ENCODE measurements around the gene SLC39A6. TPM values are rescaled to one million over a fixed set of nuclear protein-coding genes. Genes with fewer than 3 reads are reported as not detected.
"Not testable (repeated sequence)": the region's sequence is repeated elsewhere in the genome, so short reads cannot be mapped to it uniquely, and the experiment has no call there.

SLC39A6 gene
- total RNA-seq, 1 donor from 2014 or later, result 75.8 TPM

DNA sequence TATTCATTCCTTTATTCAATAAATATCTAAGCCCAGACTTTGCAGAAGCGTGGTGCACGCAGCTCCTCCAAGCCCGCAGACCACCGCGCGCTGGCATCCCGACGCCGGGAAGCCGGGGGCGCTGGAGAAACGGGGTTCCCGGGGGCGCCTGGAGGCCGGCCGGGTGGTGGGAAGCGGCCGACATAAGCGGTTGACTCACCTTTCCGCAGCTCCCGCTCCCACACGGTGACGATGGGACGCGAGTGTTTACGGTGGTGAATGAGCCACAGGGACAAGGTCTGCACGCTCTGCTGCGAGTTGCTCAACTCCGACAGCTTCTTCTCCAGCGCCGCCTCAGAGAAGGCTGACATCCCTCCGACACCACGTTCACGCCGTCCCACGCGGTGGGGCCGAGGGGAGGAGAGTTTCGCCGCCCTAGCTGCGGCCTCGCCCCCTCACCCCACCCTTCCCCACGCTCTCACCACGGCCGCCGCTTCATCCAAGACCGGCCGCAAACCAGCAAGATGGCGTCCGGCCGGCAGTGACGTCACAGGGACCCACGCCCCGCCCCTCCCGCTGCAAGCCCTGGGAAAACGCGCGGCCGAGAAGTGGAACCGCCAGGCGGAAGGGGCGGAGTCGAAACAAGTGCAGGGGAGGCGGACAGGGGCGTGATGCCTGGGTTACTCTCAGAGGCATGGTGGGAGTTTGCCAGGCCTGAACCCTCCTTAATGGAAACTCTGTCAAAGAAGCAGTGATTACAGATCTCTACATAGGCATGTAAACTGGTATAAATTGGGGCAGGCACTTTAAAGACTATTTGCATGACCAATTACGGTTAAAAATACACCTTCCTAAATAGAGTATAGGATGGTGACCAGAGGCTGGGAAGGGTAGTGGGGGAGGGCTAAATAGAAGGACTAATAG lies 61.8 kb downstream of the SLC39A6 start, which contains the start of gene RPRD1A:
Gene RPRD1A, minus strand, starts transcription at position 505 of the 903 bp plus-strand sequence. Its CDS starts 155 bp downstream, at position 350.
- peaks cover 4% of the 10 kb centered on the region for H3K36me3 Mint-ChIP-seq (ENCODE audit: unreplicated experiment)
- peaks cover 8% of the 10 kb centered on the region for H3K27me3 Mint-ChIP-seq (ENCODE audit: unreplicated experiment)
- peak within 1 kb of the TSS; percentile 88 for H3K27ac Mint-ChIP-seq (ENCODE audit: unreplicated experiment)
- peaks cover 4% of the 10 kb centered on the region for H3K9me3 Mint-ChIP-seq (ENCODE audit: unreplicated experiment)
- H3K4me3 Mint-ChIP-seq (ENCODE audit: unreplicated experiment), result peak within 1 kb of the TSS; percentile 86
- DNase-seq (ENCODE audit: extremely low spot score, unreplicated experiment), result peak; percentile 98
- TF ChIP-seq, protein P1, sequence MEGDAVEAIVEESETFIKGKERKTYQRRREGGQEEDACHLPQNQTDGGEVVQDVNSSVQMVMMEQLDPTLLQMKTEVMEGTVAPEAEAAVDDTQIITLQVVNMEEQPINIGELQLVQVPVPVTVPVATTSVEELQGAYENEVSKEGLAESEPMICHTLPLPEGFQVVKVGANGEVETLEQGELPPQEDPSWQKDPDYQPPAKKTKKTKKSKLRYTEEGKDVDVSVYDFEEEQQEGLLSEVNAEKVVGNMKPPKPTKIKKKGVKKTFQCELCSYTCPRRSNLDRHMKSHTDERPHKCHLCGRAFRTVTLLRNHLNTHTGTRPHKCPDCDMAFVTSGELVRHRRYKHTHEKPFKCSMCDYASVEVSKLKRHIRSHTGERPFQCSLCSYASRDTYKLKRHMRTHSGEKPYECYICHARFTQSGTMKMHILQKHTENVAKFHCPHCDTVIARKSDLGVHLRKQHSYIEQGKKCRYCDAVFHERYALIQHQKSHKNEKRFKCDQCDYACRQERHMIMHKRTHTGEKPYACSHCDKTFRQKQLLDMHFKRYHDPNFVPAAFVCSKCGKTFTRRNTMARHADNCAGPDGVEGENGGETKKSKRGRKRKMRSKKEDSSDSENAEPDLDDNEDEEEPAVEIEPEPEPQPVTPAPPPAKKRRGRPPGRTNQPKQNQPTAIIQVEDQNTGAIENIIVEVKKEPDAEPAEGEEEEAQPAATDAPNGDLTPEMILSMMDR (IDR thresholded peaks at IDR 0.05), result no peak
- H3K4me1 Mint-ChIP-seq (ENCODE audit: unreplicated experiment), result peaks cover 27% of the 10 kb centered on the region

DNA sequence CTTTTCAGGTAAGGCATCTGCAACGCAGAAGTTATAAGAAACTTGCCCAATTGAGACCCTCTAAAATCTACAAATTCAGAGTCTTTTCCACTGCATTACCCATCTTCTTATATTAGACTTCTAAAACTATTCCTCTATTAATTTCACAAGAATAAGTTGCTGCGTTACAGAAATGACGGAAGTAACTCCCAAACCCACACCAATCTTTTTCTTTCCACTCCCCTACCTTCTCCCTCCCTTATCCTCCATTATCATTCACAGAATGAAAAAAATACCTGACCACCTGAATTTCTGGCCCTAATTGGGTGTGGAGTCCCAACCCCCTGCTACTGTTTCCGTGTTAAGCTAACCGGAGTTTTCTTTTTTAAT lies 62.5 kb downstream of the SLC39A6 start:
- Mint-ChIP-seq H3K27ac (ENCODE audit: unreplicated experiment) (peak overlapping the region; percentile 88), H3K9me3 (ENCODE audit: unreplicated experiment) (peaks cover 4% of the 10 kb centered on the region), H3K4me1 (ENCODE audit: unreplicated experiment) (peaks cover 27% of the 10 kb centered on the region), H3K27me3 (ENCODE audit: unreplicated experiment) (peaks cover 8% of the 10 kb centered on the region), H3K36me3 (ENCODE audit: unreplicated experiment) (peaks cover 4% of the 10 kb centered on the region), H3K4me3 (ENCODE audit: unreplicated experiment) (peak overlapping the region; percentile 86)
- DNase-seq (ENCODE audit: extremely low spot score, unreplicated experiment), result no peak
- TF ChIP-seq, protein P1 (IDR thresholded peaks at IDR 0.05), result no peak

DNA sequence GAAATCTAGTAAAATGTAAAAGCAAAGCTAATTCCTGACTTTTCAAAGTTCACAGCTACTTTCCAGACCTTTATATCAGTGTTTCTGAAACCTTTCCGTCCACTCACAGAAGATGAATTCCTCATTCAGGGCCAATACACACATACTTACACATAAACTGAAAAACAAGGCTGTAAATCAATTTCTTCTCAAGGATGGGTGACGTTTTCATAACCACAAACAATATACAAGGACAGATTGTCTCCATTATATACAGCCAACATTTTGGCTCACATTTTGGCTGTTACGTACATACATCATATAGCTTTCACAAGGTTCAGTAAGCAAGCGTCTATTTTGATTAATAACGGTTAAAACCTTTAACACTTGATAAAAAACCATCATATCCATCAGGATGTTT lies 63.1 kb downstream of the SLC39A6 start:
- peaks cover 27% of the 10 kb centered on the region for H3K4me1 Mint-ChIP-seq (ENCODE audit: unreplicated experiment)
- H3K4me3 Mint-ChIP-seq (ENCODE audit: unreplicated experiment), result peak overlapping the region; percentile 86
- TF ChIP-seq, protein P1 (IDR thresholded peaks at IDR 0.05), result no peak
- peaks cover 8% of the 10 kb centered on the region for H3K27me3 Mint-ChIP-seq (ENCODE audit: unreplicated experiment)
- H3K36me3 Mint-ChIP-seq (ENCODE audit: unreplicated experiment), result peaks cover 4% of the 10 kb centered on the region
- peaks cover 4% of the 10 kb centered on the region for H3K9me3 Mint-ChIP-seq (ENCODE audit: unreplicated experiment)
- H3K27ac Mint-ChIP-seq (ENCODE audit: unreplicated experiment), result no peak overlapping the region
- DNase-seq (ENCODE audit: extremely low spot score, unreplicated experiment), result no peak

DNA sequence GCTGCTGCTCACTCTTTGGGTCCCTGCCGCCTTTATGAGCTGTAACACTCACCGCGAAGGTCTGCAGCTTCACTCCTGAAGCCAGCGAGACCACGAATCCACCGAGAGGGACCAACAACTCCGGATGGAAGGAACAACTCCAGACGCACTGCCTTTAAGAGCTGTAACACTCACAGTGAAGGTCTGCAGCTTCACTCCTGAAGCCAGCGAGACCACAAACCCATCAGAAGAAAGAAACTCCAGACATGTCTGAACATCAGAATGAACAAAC lies 64.4 kb downstream of the SLC39A6 start:
- not testable (repeated sequence) for H3K4me3 Mint-ChIP-seq (ENCODE audit: unreplicated experiment); H3K27ac Mint-ChIP-seq (ENCODE audit: unreplicated experiment); H3K36me3 Mint-ChIP-seq (ENCODE audit: unreplicated experiment); DNase-seq (ENCODE audit: extremely low spot score, unreplicated experiment); H3K9me3 Mint-ChIP-seq (ENCODE audit: unreplicated experiment); H3K27me3 Mint-ChIP-seq (ENCODE audit: unreplicated experiment)
- H3K4me1 Mint-ChIP-seq (ENCODE audit: unreplicated experiment), result peaks cover 27% of the 10 kb centered on the region

DNA sequence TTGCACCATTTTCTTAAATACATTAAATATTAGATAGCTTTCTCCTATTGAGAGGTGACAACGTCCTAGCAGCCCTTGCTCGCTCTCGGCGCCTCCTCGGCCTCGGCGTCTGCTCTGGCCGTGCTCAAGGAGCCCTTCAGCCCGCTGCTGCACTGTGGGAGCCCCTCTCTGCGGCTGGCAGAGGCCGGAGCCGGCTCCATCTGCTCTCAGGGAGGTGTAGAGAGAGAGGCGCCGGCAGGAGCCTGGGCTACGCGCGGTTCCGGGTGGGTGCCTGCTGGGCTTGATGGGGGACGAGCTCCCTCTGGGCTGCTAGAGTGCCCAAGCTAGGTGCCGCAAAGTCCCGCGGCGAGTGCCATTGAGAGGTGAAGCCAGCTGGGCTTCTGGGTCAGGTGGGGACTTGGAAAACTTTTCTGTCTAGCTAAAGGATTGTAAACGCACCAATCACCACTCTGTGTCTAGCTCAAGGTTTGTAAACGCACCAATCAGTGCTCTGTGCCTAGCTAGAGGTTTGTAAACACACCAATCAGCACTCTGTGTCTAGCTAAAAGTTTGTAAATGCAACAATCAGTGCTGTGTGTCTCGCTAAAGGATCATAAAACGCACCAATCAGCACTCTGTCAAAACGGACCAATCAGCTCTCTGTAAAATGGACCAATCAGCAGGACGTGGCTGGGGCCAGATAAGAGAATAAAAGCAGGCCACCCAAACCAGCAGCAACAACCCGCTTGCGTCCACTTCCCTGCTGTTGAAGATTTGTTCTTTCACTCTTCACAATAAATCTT lies 64.9 kb downstream of the SLC39A6 start:
- no peak for DNase-seq (ENCODE audit: extremely low spot score, unreplicated experiment)
- Mint-ChIP-seq H3K4me1 (ENCODE audit: unreplicated experiment) (peaks cover 27% of the 10 kb centered on the region), H3K36me3 (ENCODE audit: unreplicated experiment) (peaks cover 4% of the 10 kb centered on the region), H3K27me3 (ENCODE audit: unreplicated experiment) (no peaks in the 10 kb centered on the region), H3K4me3 (ENCODE audit: unreplicated experiment) (no peak overlapping the region), H3K27ac (ENCODE audit: unreplicated experiment) (no peak overlapping the region), H3K9me3 (ENCODE audit: unreplicated experiment) (peaks cover 4% of the 10 kb centered on the region)
- TF ChIP-seq, protein P1 (IDR thresholded peaks at IDR 0.05), result no peak

Measured in osteocyte (in vitro differentiated cells).